Activated T-helper 1 cell treated with anti-CD3 and anti-CD28 coated beads, Interleukin-12 subunit alpha, Interleukin-12 subunit beta, Interleukin-2, Interleukin-4 antibody, amounts not matched to agents 30 ng/mL and 10 ng/mL and 1 ng/mL, durations not matched to agents 14 hours and 24 hours and 36 hours (primary cell): Measurements from ENCODE around the gene AOPEP. TPM values are rescaled to one million over a fixed set of nuclear protein-coding genes. Genes with fewer than 3 reads are reported as not detected.

ENCODE experiments used
- DNase-seq: peaks from one replicate; pipeline ENCODE4 v3.0.0; 2021; ENCODE audit warnings: low spot score
- H3K27ac Mint-ChIP-seq: one replicate; pipeline ENCODE4 v1.8.0; 2021; ENCODE audit warnings: mild to moderate bottlenecking, mixed read lengths
- H3K27me3 Mint-ChIP-seq: one replicate; pipeline ENCODE4 v1.8.0; 2022; ENCODE audit warnings: mild to moderate bottlenecking, moderate library complexity, mixed read lengths; ENCODE audit not compliant: insufficient read depth
- H3K36me3 Mint-ChIP-seq: one replicate; pipeline ENCODE4 v1.8.0; 2021; ENCODE audit warnings: low read depth, mixed read lengths
- H3K4me1 Mint-ChIP-seq: one replicate; pipeline ENCODE4 v1.8.0; 2021; ENCODE audit warnings: low read depth, mixed read lengths
- H3K4me3 Mint-ChIP-seq: one replicate; pipeline ENCODE4 v1.8.0; 2021; ENCODE audit warnings: mild to moderate bottlenecking, moderate library complexity, mixed read lengths
- H3K9me3 Mint-ChIP-seq: one replicate; pipeline ENCODE4 v1.8.0; 2021; ENCODE audit warnings: mixed read lengths
- intact Hi-C: fragments of 100-400 bp; cut with micrococcal nuclease; formaldehyde crosslinking; loops from one replicate; pipeline ENCODE4 v1.15.1; 2024
- total RNA-seq: library from RNA; stranded (reverse); gene quantifications from 2 replicates; pipeline ENCODE4 v1.2.3, GENCODE V29; 2022

Gene AOPEP
- total RNA-seq, 1 donor from 2014 or later: 22.5 TPM

DNA sequence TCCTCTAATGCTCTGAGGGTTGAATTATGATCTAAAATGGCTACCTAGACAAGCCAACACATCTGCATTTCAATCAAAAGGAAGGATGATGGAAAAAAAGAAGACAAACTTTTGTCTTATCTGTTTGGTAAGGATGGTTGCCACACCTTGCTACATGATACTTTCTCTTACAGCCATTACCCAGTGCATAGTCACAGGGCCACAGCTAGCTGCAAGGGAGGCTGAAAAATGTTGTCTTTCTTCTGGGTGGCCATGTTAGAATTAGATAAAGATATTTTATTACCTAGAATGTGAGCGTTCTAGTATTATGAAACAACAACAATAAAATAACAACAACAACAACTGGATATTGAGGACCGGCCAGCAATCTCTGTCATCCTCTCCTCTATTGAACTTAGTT lies 4.7 kb upstream of the AOPEP start:
- Mint-ChIP-seq H3K36me3 (no peaks in the 10 kb centered on the region), H3K27me3 (no peaks in the 10 kb centered on the region), H3K4me3 (no peak overlapping the region), H3K9me3 (peaks cover 8% of the 10 kb centered on the region), H3K4me1 (peaks cover 1% of the 10 kb centered on the region), H3K27ac (no peak overlapping the region)
- no peak for DNase-seq
- intact Hi-C loops: loop anchor here (10.0 kb wide), 1 partner anchor 1933 kb away; the partner anchor contains the start of gene PRXL2C

DNA sequence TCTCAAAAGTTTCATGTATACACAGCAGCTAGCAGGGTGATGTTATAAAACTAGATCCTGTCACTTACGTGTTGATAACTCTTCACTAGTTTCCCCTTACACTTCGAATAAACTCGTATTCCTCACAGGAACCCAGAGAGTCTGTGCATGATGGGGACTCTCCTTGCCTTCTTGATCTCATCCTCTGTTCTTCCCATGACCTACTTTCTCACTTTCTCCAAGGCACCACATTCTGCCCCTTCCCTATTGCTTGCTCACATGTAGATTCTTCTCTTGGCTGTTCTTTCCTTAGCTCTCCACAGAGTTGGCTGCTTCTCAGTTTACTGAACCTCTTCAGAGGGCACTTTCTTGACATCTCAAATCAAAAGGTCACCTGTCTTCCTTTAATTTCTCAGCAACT lies 1.2 kb upstream of the AOPEP start:
- Mint-ChIP-seq H3K36me3 (no peaks in the 10 kb centered on the region), H3K27ac (no peak overlapping the region), H3K9me3 (no peaks in the 10 kb centered on the region), H3K4me1 (peaks cover 12% of the 10 kb centered on the region), H3K4me3 (no peak overlapping the region), H3K27me3 (peaks cover 2% of the 10 kb centered on the region)
- DNase-seq: no peak
- intact Hi-C loops: loop anchor here (5.0 to 10.0 kb wide), 3 partner anchors 782 to 1930 kb away; partner anchors contain the start of gene PRXL2C

- peaks cover 2% of the 10 kb centered on the region for H3K27me3 Mint-ChIP-seq
- intact Hi-C loops: loop anchor here (5.0 to 10.0 kb wide), 3 partner anchors 779 to 1926 kb away; partner anchors contain the start of gene PRXL2C
Observed at GRCh38 chr9:94728719-94729118, 2.2 kb downstream of the AOPEP start.

DNA sequence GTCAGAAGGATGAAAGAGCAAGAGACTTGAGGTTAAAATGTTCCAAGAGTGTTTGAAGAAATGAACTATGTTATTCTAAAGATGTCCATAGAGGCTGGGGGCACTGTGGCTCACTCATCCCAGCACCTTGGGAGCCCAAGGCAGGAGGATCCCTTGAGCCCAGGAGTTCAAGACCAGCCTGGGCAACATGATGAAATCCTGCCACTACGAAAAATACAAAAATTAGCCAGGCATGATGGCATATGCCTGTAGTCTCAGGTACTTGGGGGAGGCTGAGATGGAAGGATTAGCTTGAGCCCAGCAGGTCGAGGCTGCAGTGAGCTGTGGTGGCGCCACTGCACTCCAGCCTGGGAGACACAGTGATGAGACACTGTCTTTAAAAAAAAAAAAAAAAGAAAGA lies 2.7 kb downstream of the AOPEP start:
- Mint-ChIP-seq H3K4me1 (peaks cover 12% of the 10 kb centered on the region), H3K27me3 (peaks cover 2% of the 10 kb centered on the region), H3K36me3 (no peaks in the 10 kb centered on the region), H3K27ac (no peak overlapping the region), H3K4me3 (no peak overlapping the region), H3K9me3 (no peaks in the 10 kb centered on the region)
- intact Hi-C loops: loop anchor here (5.0 to 10.0 kb wide), 3 partner anchors 778 to 1926 kb away; partner anchors contain the start of gene PRXL2C
- no peak for DNase-seq

More at GRCh38 chr9:94728719-94729118, 2.2 kb downstream of the AOPEP start:
- Mint-ChIP-seq H3K4me3 (no peak overlapping the region), H3K36me3 (no peaks in the 10 kb centered on the region), H3K27ac (no peak overlapping the region), H3K4me1 (peaks cover 12% of the 10 kb centered on the region), H3K9me3 (no peaks in the 10 kb centered on the region)
- no peak for DNase-seq

GRCh38 chr9:94734054-94734754 lies 7.7 kb downstream of the AOPEP start:
- peaks cover 5% of the 10 kb centered on the region for H3K36me3 Mint-ChIP-seq
- no peak for DNase-seq
- no peaks in the 10 kb centered on the region for H3K9me3 Mint-ChIP-seq
- intact Hi-C loops: no loop called here
- no peaks in the 10 kb centered on the region for H3K4me1 Mint-ChIP-seq
- no peaks in the 10 kb centered on the region for H3K27me3 Mint-ChIP-seq
- no peak overlapping the region for H3K4me3 Mint-ChIP-seq
- no peak overlapping the region for H3K27ac Mint-ChIP-seq

GRCh38 chr9:94736759-94737158 lies 10.3 kb downstream of the AOPEP start:
- DNase-seq: no peak
- H3K27me3 Mint-ChIP-seq: no peaks in the 10 kb centered on the region
- peaks cover 5% of the 10 kb centered on the region for H3K36me3 Mint-ChIP-seq
- H3K27ac Mint-ChIP-seq: no peak overlapping the region
- H3K9me3 Mint-ChIP-seq: no peaks in the 10 kb centered on the region
- intact Hi-C loops: no loop called here
- no peak overlapping the region for H3K4me3 Mint-ChIP-seq
- H3K4me1 Mint-ChIP-seq: no peaks in the 10 kb centered on the region

DNA sequence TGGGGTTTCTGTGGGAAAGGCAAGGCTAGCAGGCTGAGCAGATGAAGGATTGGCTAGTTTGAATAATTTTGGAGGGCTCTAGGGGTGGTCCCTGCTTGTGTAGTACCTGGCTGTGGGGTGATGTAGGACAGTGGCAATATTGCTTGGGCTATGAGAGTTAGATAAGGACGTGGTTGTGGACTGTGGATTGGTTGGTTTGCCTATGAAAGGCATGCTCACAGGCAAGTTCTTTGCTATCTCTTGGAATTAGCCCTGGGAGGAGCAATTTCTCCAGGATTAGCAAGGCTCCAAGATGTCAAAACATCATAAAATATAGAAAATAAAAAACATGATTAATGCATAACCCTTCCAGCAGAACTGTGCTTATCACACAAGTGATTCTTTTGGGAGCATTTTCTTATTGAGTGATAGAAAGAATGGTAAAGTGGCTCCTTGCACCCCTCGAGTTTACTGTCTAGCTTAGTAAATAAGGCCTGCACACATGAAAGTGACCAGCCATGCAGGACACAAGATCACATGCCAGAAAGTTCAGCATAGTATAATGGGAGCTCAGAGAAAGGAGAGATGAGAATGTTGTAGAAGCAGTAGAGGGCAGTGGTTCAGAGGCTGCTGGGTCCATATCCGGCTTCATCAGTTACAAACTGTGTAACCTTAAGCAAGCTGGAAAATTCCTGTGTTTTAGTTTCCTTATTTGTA lies 13.8 kb downstream of the AOPEP start:
- no peak overlapping the region for H3K27ac Mint-ChIP-seq
- peaks cover 1% of the 10 kb centered on the region for H3K27me3 Mint-ChIP-seq
- no peaks in the 10 kb centered on the region for H3K9me3 Mint-ChIP-seq
- peaks cover 13% of the 10 kb centered on the region for H3K36me3 Mint-ChIP-seq
- H3K4me3 Mint-ChIP-seq: no peak overlapping the region
- intact Hi-C loops: no loop called here
- DNase-seq: no peak
- no peaks in the 10 kb centered on the region for H3K4me1 Mint-ChIP-seq

DNA sequence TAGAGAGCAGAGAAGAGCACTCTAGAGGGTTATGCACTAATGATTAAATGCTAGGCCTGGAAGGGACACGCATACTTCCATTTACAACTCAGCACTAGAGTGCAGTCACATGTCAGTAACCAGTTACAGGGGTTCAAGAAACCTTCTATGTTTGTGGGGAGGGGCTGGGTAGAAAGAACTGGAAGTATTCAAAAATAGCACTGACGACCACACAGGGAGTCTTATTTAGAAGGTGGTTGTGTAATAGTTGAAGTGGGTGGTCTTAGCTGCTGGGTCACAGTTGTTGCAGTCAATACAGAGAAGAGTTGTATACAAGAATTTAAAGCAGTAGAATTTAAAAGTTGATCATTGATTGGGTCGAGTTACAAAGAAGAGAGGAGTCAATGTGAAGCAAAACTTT lies 15.4 kb downstream of the AOPEP start:
- H3K4me3 Mint-ChIP-seq: no peak overlapping the region
- no peak overlapping the region for H3K27ac Mint-ChIP-seq
- H3K4me1 Mint-ChIP-seq: no peaks in the 10 kb centered on the region
- intact Hi-C loops: no loop called here
- H3K27me3 Mint-ChIP-seq: peaks cover 1% of the 10 kb centered on the region
- peaks cover 12% of the 10 kb centered on the region for H3K36me3 Mint-ChIP-seq
- H3K9me3 Mint-ChIP-seq: no peaks in the 10 kb centered on the region
- DNase-seq: no peak

DNA sequence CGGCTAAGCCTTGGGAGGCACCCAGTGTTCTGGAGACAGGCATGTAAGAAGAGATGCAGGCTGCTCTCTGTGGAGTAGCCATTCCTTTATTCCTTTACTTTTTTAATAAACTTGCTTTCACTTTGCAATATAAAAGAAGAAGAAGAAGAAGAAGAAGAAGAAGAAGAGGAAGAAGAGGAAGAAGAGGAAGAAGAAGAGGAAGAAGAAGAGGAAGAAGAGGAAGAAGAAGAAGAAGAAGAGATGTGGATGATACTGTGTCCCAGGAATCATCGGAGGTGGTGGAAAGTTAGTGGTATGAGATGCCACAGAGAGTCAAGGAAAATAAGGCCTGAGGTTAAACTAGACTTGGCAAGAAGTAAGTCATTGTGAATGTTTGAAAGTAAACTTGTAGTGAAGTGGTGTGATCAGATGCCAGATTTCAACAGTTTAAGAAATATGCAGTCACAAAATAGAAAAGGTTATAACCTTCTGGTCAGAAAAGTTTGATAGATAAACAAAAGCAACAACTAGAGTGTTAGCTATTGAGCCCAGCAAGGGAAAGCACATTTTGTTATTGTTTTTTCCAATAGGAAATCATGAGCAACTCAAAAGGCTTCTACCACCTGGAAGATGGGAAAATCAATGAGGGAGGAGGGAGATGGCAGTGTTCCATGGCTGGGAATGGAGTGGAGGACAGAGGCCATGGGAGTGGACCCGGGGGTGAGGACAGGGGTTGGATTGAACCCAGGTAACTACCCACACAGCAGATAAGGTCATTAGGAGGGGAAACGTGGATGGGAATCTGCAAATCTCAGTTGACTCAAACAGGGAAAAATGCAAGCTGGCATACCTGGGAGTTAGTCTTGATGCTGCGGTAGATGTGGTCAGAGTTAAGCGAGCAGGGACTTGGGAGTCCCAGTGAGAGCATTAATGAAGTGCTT lies 16.8 kb downstream of the AOPEP start:
- Mint-ChIP-seq H3K27me3 (peaks cover 1% of the 10 kb centered on the region), H3K9me3 (peaks cover 4% of the 10 kb centered on the region)

DNA sequence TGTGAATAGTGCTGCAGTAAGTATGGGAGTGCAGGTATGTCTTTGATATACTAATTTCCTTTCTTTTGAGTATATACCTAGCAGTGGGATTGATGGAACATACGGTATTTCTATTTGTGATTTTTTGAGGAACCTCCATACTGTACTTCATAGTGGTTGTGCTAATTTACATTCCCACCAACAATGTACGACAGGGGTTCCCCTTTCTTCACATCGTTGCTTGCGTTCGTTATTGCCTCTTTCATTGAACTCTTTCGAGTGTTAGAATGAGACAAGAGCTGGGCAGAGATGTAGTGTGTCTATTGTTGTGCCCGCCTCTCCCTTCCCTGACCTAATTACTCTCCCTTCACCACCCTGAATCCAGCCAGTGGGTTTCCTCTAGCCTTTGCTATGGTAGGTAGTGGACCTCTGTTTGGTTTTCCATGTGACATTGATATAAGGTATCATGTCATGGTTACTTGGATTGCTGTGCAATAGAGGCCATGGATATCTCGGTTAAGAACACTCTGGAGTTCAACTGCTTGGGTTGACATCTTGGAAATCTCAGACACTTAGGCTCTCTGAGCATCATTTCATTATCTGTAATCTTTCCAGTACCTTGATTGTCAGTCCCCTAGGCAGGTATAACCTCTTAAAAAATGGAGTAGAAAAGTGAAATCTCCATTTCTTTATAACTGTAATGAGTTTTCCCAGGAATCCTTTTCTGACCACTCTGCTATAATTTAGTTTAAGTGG lies 19.5 kb downstream of the AOPEP start:
- H3K36me3 Mint-ChIP-seq: peaks cover 17% of the 10 kb centered on the region
- H3K4me1 Mint-ChIP-seq: no peaks in the 10 kb centered on the region
- DNase-seq: no peak
- H3K4me3 Mint-ChIP-seq: no peak overlapping the region
- intact Hi-C loops: no loop called here
- peaks cover 22% of the 10 kb centered on the region for H3K9me3 Mint-ChIP-seq
- H3K27me3 Mint-ChIP-seq: peaks cover 1% of the 10 kb centered on the region
- H3K27ac Mint-ChIP-seq: peak overlapping the region; percentile 18

More for the DNA sequence above, 16.8 kb downstream of the AOPEP start:
- Mint-ChIP-seq H3K4me3 (no peak overlapping the region), H3K27ac (no peak overlapping the region), H3K4me1 (no peaks in the 10 kb centered on the region), H3K36me3 (peaks cover 12% of the 10 kb centered on the region)
- no peak for DNase-seq
- intact Hi-C loops: no loop called here

DNA sequence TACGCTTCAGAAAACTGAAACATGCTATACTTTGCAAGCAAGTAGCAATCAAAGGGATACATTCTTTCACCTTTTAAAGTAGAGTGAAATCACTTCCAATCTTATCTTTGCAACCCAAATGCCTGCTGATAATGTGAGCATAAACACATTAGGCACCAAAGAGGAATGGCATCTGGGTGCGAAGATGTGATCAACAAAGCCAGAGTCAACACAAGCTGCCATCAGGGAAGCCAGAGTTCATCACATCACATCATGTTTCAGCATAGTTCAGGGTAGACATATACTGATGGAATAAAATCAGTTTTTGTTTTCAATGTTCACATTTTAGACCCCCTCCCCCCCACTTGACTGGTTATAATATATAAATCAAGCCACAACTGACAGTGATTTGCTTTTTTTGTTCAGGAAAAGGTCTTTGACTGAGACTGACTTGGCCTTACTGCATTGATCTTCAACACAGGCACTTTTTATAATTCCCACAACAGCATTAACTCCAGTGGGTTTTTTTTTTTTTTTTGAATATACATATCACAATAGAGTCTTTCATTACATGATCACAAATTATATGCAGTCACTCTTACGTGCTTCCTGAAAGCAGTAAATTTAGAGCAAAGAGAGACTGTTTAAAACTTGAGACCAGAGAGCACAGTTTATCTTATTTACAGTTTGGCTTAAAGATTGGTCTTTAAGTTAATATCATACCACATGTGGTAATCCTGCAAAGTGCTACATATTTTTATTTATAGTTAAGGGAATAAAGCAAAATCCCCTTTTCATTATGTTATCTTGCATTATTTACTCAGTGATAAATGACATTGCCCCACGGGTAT lies 20.3 kb downstream of the AOPEP start:
- intact Hi-C loops: no loop called here
- H3K9me3 Mint-ChIP-seq: peaks cover 22% of the 10 kb centered on the region
- no peak overlapping the region for H3K27ac Mint-ChIP-seq
- DNase-seq: no peak
- no peaks in the 10 kb centered on the region for H3K4me1 Mint-ChIP-seq
- no peak overlapping the region for H3K4me3 Mint-ChIP-seq
- H3K36me3 Mint-ChIP-seq: peaks cover 19% of the 10 kb centered on the region
- peaks cover 1% of the 10 kb centered on the region for H3K27me3 Mint-ChIP-seq
